Esophagus (tissue), 2 donors: ENCODE measurements around the gene RNASE13. TPM values are rescaled to one million over a fixed set of nuclear protein-coding genes. Genes with fewer than 3 reads are reported as not detected.

Experiments
- H3K27ac ChIP-seq, 2 donors: one replicate each; pipeline ENCODE4 v1.5.1; 2013; ENCODE audit warnings: low read depth in 2 of 2, mild to moderate bottlenecking in 2 of 2, inconsistent platforms in 1 of 2, low read length in 1 of 2, moderate library complexity in 1 of 2
- H3K27me3 ChIP-seq, 2 donors: one replicate each; pipeline ENCODE4 v1.6.1; 2013; ENCODE audit warnings: low read length in 2 of 2, control low read depth in 1 of 2, mild to moderate bottlenecking in 1 of 2; ENCODE audit not compliant: insufficient read depth in 2 of 2, control insufficient read depth in 1 of 2
- H3K36me3 ChIP-seq, 2 donors: one replicate each; pipeline ENCODE4 v1.6.1; 2013; ENCODE audit warnings: low read length in 1 of 2; ENCODE audit not compliant: control insufficient read depth in 2 of 2, insufficient read depth in 2 of 2
- H3K4me1 ChIP-seq, 2 donors: one replicate each; pipeline ENCODE4 v1.6.1; 2013; ENCODE audit warnings: low read length in 1 of 2; ENCODE audit not compliant: control insufficient read depth in 2 of 2, insufficient read depth in 2 of 2
- H3K4me3 ChIP-seq, 2 donors: one replicate each; pipeline ENCODE4 v1.5.1; 2013; ENCODE audit warnings: low read length in 2 of 2, mild to moderate bottlenecking in 2 of 2, low read depth in 1 of 2, moderate library complexity in 1 of 2
- H3K9me3 ChIP-seq, 2 donors: one replicate each; pipeline ENCODE4 v1.6.1; 2013; ENCODE audit warnings: mild to moderate bottlenecking in 2 of 2, low read depth in 1 of 2, low read length in 1 of 2, moderate library complexity in 1 of 2; ENCODE audit not compliant: control insufficient read depth in 2 of 2, insufficient read depth in 1 of 2
- WGBS, 2 donors: extraction: QIAGEN DNeasy Blood & Tissue Kit; methylation state at CpG; one replicate each; pipeline ENCODE4 v1.1.7; 2013; 5-methylcytosine and 5-hydroxymethylcytosine counted together
- polyA plus RNA-seq, 2 donors: library from polyadenylated mRNA; stranded (reverse); fragments of 200-250 nt; gene quantifications; one replicate each; pipeline ENCODE4 v1.2.3, GENCODE V29; 2013
- donor health status: healthy with polysubstance abuse.
- donor health status: Bipolar disorder and iron deficiency.

Gene RNASE13
- polyA plus RNA-seq, 2 donors = not detected

- 82 to 87% methylated on average over 9 of the region's 9 CpGs for WGBS, 2 donors
- H3K27me3 ChIP-seq = peaks cover 0 to 3% of the 10 kb centered on the region in 2 donors
- no peak overlapping the region for H3K27ac ChIP-seq
Observed at GRCh38 chr14:21073921-21074320, 39.3 kb upstream of the RNASE13 start.

GRCh38 chr14:21072781-21073339 is 38.3 kb upstream of the RNASE13 start:
- Histone ChIP-seq H3K4me1 (peaks cover 0 to 6% of the 10 kb centered on the region in 2 donors), H3K9me3 (no peaks in the 10 kb centered on the region), H3K4me3 (no peak overlapping the region), H3K27me3 (peaks cover 0 to 3% of the 10 kb centered on the region in 2 donors), H3K27ac (peak overlapping the region in 1 of 2 donors; percentile 54), H3K36me3 (no peaks in the 10 kb centered on the region)
- 76 to 88% methylated on average over 9 of the region's 9 CpGs for WGBS, 2 donors

More at GRCh38 chr14:21073921-21074320, 39.3 kb upstream of the RNASE13 start:
- Histone ChIP-seq H3K4me3 (no peak overlapping the region), H3K4me1 (peaks cover 0 to 6% of the 10 kb centered on the region in 2 donors), H3K36me3 (no peaks in the 10 kb centered on the region), H3K9me3 (no peaks in the 10 kb centered on the region)

- WGBS, 2 donors = 43 to 54% methylated on average over 4 of the region's 4 CpGs
- Histone ChIP-seq H3K36me3 (no peaks in the 10 kb centered on the region), H3K4me1 (peaks cover 0 to 6% of the 10 kb centered on the region in 2 donors), H3K27me3 (peaks cover 0 to 3% of the 10 kb centered on the region in 2 donors), H3K9me3 (no peaks in the 10 kb centered on the region), H3K4me3 (no peak overlapping the region), H3K27ac (peak overlapping the region in 1 of 2 donors; percentile 78)
Observed at GRCh38 chr14:21072031-21072473, 37.4 kb upstream of the RNASE13 start.

GRCh38 chr14:21071225-21072030 is 36.8 kb upstream of the RNASE13 start:
- peak overlapping the region; percentile 52 to 60 for H3K4me3 ChIP-seq
- H3K9me3 ChIP-seq = no peaks in the 10 kb centered on the region
- no peaks in the 10 kb centered on the region for H3K36me3 ChIP-seq
- peaks cover 0 to 6% of the 10 kb centered on the region in 2 donors for H3K4me1 ChIP-seq
- H3K27ac ChIP-seq = peak overlapping the region; percentile 73 to 78
- WGBS, 2 donors = 1 to 2% methylated on average over 30 to 37 of the region's 37 CpGs
- H3K27me3 ChIP-seq = peaks cover 0 to 3% of the 10 kb centered on the region in 2 donors

GRCh38 chr14:21070610-21071224 is 36.1 kb upstream of the RNASE13 start:
- peak overlapping the region; percentile 73 to 78 for H3K27ac ChIP-seq
- H3K4me1 ChIP-seq = peaks cover 0 to 6% of the 10 kb centered on the region in 2 donors
- H3K9me3 ChIP-seq = no peaks in the 10 kb centered on the region
- 1% methylated on average over 23 of the region's 23 CpGs for WGBS, 2 donors
- peaks cover 0 to 3% of the 10 kb centered on the region in 2 donors for H3K27me3 ChIP-seq
- H3K4me3 ChIP-seq = peak overlapping the region; percentile 52 to 60
- H3K36me3 ChIP-seq = no peaks in the 10 kb centered on the region

- peak within 1 kb of the TSS; percentile 52 to 60 for H3K4me3 ChIP-seq
- peaks cover 0 to 3% of the 10 kb centered on the region in 2 donors for H3K27me3 ChIP-seq
- no peaks in the 10 kb centered on the region for H3K9me3 ChIP-seq
- H3K4me1 ChIP-seq = peaks cover 0 to 6% of the 10 kb centered on the region in 2 donors
- no peaks in the 10 kb centered on the region for H3K36me3 ChIP-seq
- H3K27ac ChIP-seq = peak within 1 kb of the TSS; percentile 73 to 78
- WGBS, 2 donors = 0 to 1% methylated on average over 35 to 63 of the region's 63 CpGs
Observed at GRCh38 chr14:21070083-21070609, 35.5 kb upstream of the RNASE13 start, which contains the start of gene ARHGEF40. Gene ARHGEF40, plus strand, starts transcription at chr14:21070304. Its CDS starts 93 bp downstream, at chr14:21070397.

- WGBS, 2 donors = 2 to 3% methylated on average over 39 to 40 of the region's 40 CpGs
- Histone ChIP-seq H3K36me3 (no peaks in the 10 kb centered on the region), H3K27ac (peak overlapping the region; percentile 40 to 73), H3K9me3 (no peaks in the 10 kb centered on the region), H3K4me1 (peaks cover 0 to 6% of the 10 kb centered on the region in 2 donors), H3K27me3 (peaks cover 0 to 3% of the 10 kb centered on the region in 2 donors), H3K4me3 (peak overlapping the region; percentile 49 to 52)
Observed at GRCh38 chr14:21069388-21070082, 34.9 kb upstream of the RNASE13 start.

GRCh38 chr14:21068521-21069387 is 34.1 kb upstream of the RNASE13 start:
- H3K27me3 ChIP-seq = peaks cover 0 to 3% of the 10 kb centered on the region in 2 donors
- WGBS, 2 donors = 4 to 5% methylated on average over 45 of the region's 45 CpGs
- peak overlapping the region in 1 of 2 donors; percentile 52 for H3K4me3 ChIP-seq
- H3K27ac ChIP-seq = peak overlapping the region in 1 of 2 donors; percentile 73
- H3K9me3 ChIP-seq = no peaks in the 10 kb centered on the region
- peaks cover 0 to 6% of the 10 kb centered on the region in 2 donors for H3K4me1 ChIP-seq
- H3K36me3 ChIP-seq = no peaks in the 10 kb centered on the region
